MM.1S (cell line): ENCODE measurements around the gene SPOCK1.

Source experiments
- DNase-seq: peaks from one replicate; pipeline ENCODE4 v3.0.0-alpha.2; 2015
- H2AFZ ChIP-seq: fragments of 300-600 bp; sonication (generic); 2 replicates; pipeline ENCODE4 v1.6.0; 2016; ENCODE audit warnings: antibody characterized with exemption, low read length
- H3F3A ChIP-seq: fragments of 300-600 bp; sonication (generic); 2 replicates; pipeline ENCODE4 v1.6.1; 2016; ENCODE audit warnings: mild to moderate bottlenecking, antibody characterized with exemption, low read length, moderate library complexity, mixed read lengths; ENCODE audit not compliant: insufficient read depth
- H3K27ac ChIP-seq: fragments of 300-600 bp; sonication (generic); 2 replicates; pipeline ENCODE4 v1.5.1; 2016; ENCODE audit warnings: mild to moderate bottlenecking, low read length
- H3K27me3 ChIP-seq: fragments of 300-600 bp; sonication (generic); replicated peaks from 2 replicates; pipeline ENCODE4 v1.6.0; 2016; ENCODE audit warnings: low read length; ENCODE audit not compliant: insufficient read depth
- H3K36me3 ChIP-seq: fragments of 300-600 bp; sonication (generic); replicated peaks from 2 replicates; pipeline ENCODE4 v1.6.1; 2016; ENCODE audit warnings: mild to moderate bottlenecking, low read length, mixed read lengths; ENCODE audit not compliant: insufficient read depth
- H3K4me1 ChIP-seq: fragments of 300-600 bp; sonication (generic); 2 replicates; pipeline ENCODE4 v1.6.1; 2016; ENCODE audit warnings: low read length, mixed read lengths
- H3K4me2 ChIP-seq: fragments of 300-600 bp; sonication (generic); 2 replicates; pipeline ENCODE4 v1.6.0; 2016; ENCODE audit warnings: low read depth, low read length
- H3K4me3 ChIP-seq: fragments of 300-600 bp; sonication (generic); 2 replicates; pipeline ENCODE4 v1.5.1; 2016; ENCODE audit warnings: low read length, mixed read lengths
- H3K79me2 ChIP-seq: fragments of 300-600 bp; sonication (generic); 2 replicates; pipeline ENCODE4 v1.6.1; 2016; ENCODE audit warnings: mixed run types, low read length, mixed read lengths
- H3K9ac ChIP-seq: fragments of 300-600 bp; sonication (generic); 2 replicates; pipeline ENCODE4 v1.6.1; 2016; ENCODE audit warnings: low read length, mixed read lengths
- H3K9me2 ChIP-seq: fragments of 300-600 bp; sonication (generic); replicated peaks from 2 replicates; pipeline ENCODE4 v1.6.1; 2016; ENCODE audit warnings: mild to moderate bottlenecking, low read length, mixed read lengths; ENCODE audit not compliant: insufficient read depth
- H3K9me3 ChIP-seq: fragments of 300-600 bp; sonication (generic); replicated peaks from 2 replicates; pipeline ENCODE4 v1.6.1; 2016; ENCODE audit warnings: mild to moderate bottlenecking, low read length, mixed read lengths; ENCODE audit not compliant: insufficient read depth
- H4K20me1 ChIP-seq: fragments of 300-600 bp; sonication (generic); 2 replicates; pipeline ENCODE4 v1.6.1; 2016; ENCODE audit warnings: mild to moderate bottlenecking, low read length, moderate library complexity, mixed read lengths; ENCODE audit not compliant: insufficient read depth
- EZH2 ChIP-seq: fragments of 300-600 bp; sonication (generic); optimal IDR thresholded peaks from 2 replicates; pipeline ENCODE3; 2017; ENCODE audit warnings: low read depth, mild to moderate bottlenecking, antibody characterized with exemption, low read length, mixed read lengths
- EZH2phosphoT487 ChIP-seq: fragments of 300-600 bp; sonication (generic); IDR thresholded peaks from 2 replicates; pipeline ENCODE4 v1.6.1; 2018; ENCODE audit warnings: antibody characterized with exemption, low read length
- TF ChIP-seq, protein P1 (sequence below): fragments of 300-600 bp; sonication (generic); IDR thresholded peaks from 2 replicates; pipeline ENCODE4 v1.5.1; 2016; ENCODE audit warnings: antibody characterized with exemption, low read length, mixed read lengths

SPOCK1 gene

GRCh38 chr5:137292461-137293027, 206.6 kb downstream of the SPOCK1 start:
- Histone ChIP-seq H3K4me2 (no peak overlapping the region), H3K27ac (no peak overlapping the region), H3K27me3 (no peaks in the 10 kb centered on the region), H3K9me3 (no peaks in the 10 kb centered on the region), H3K9ac (no peak overlapping the region), H2AFZ (no peak overlapping the region), H3K36me3 (no peaks in the 10 kb centered on the region), H3F3A (no peaks in the 10 kb centered on the region), H3K79me2 (no peaks in the 10 kb centered on the region), H3K4me3 (no peak overlapping the region), H3K9me2 (no peaks in the 10 kb centered on the region), H4K20me1 (no peaks in the 10 kb centered on the region), H3K4me1 (no peaks in the 10 kb centered on the region)
- TF ChIP-seq, protein P1, sequence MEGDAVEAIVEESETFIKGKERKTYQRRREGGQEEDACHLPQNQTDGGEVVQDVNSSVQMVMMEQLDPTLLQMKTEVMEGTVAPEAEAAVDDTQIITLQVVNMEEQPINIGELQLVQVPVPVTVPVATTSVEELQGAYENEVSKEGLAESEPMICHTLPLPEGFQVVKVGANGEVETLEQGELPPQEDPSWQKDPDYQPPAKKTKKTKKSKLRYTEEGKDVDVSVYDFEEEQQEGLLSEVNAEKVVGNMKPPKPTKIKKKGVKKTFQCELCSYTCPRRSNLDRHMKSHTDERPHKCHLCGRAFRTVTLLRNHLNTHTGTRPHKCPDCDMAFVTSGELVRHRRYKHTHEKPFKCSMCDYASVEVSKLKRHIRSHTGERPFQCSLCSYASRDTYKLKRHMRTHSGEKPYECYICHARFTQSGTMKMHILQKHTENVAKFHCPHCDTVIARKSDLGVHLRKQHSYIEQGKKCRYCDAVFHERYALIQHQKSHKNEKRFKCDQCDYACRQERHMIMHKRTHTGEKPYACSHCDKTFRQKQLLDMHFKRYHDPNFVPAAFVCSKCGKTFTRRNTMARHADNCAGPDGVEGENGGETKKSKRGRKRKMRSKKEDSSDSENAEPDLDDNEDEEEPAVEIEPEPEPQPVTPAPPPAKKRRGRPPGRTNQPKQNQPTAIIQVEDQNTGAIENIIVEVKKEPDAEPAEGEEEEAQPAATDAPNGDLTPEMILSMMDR: no peak
- TF ChIP-seq EZH2phosphoT487: no peak
- TF ChIP-seq EZH2: no peak
- no peak for DNase-seq

- no peak overlapping the region for H3K27ac ChIP-seq
- TF ChIP-seq EZH2 (no peak), EZH2phosphoT487 (no peak)
- TF ChIP-seq, protein P1: no peak
- H3K79me2 ChIP-seq: no peaks in the 10 kb centered on the region
- H3K9ac ChIP-seq: no peak overlapping the region
- no peak for DNase-seq
- no peaks in the 10 kb centered on the region for H3K9me3 ChIP-seq
- H3K27me3 ChIP-seq: no peaks in the 10 kb centered on the region
- H3K4me1 ChIP-seq: no peaks in the 10 kb centered on the region
- H3K4me2 ChIP-seq: no peak overlapping the region
- H3K9me2 ChIP-seq: no peaks in the 10 kb centered on the region
- H3F3A ChIP-seq: no peaks in the 10 kb centered on the region
- no peaks in the 10 kb centered on the region for H3K36me3 ChIP-seq
- no peak overlapping the region for H2AFZ ChIP-seq
- H3K4me3 ChIP-seq: no peak overlapping the region
- H4K20me1 ChIP-seq: no peaks in the 10 kb centered on the region
These were observed 207.7 kb downstream of the SPOCK1 start for GRCh38 chr5:137291436-137291835.

GRCh38 chr5:137291031-137291430, 208.1 kb downstream of the SPOCK1 start:
- no peaks in the 10 kb centered on the region for H3K36me3 ChIP-seq
- H3K4me1 ChIP-seq: no peaks in the 10 kb centered on the region
- no peaks in the 10 kb centered on the region for H3K79me2 ChIP-seq
- TF ChIP-seq EZH2 (no peak), EZH2phosphoT487 (no peak)
- TF ChIP-seq, protein P1: no peak
- no peak overlapping the region for H2AFZ ChIP-seq
- H3K4me2 ChIP-seq: no peak overlapping the region
- no peak overlapping the region for H3K27ac ChIP-seq
- DNase-seq: no peak
- no peaks in the 10 kb centered on the region for H4K20me1 ChIP-seq
- no peak overlapping the region for H3K4me3 ChIP-seq
- H3K9me3 ChIP-seq: no peaks in the 10 kb centered on the region
- no peaks in the 10 kb centered on the region for H3F3A ChIP-seq
- no peaks in the 10 kb centered on the region for H3K27me3 ChIP-seq
- H3K9ac ChIP-seq: no peak overlapping the region
- H3K9me2 ChIP-seq: no peaks in the 10 kb centered on the region
